Endometrial microvascular endothelial cells (primary cell): Measurements from ENCODE around the gene MIA. TPM values are rescaled to one million over a fixed set of nuclear protein-coding genes. Genes with fewer than 3 reads are reported as not detected.
"Not testable (repeated sequence)": the region's sequence is repeated elsewhere in the genome, so short reads cannot be mapped to it uniquely, and the experiment has no call there.

Experiments
- in situ Hi-C: cut with HindIII; loops from 2 replicates; pipeline ENCODE4 v1.10.0; 2017; ENCODE audit warnings: low sequenced_read_pairs, low pct_unique_long_range_greater_than_20kb; ENCODE audit errors: inconsistent ontology term
- total RNA-seq: library from RNA; depleted of rRNA; stranded (reverse); fragments of >200 nt; gene quantifications from one replicate; pipeline ENCODE4 v1.2.3, GENCODE V29; 2015; ENCODE audit errors: inconsistent ontology term

Gene MIA
- total RNA-seq, 1 donor from 2014 or later = not detected

DNA sequence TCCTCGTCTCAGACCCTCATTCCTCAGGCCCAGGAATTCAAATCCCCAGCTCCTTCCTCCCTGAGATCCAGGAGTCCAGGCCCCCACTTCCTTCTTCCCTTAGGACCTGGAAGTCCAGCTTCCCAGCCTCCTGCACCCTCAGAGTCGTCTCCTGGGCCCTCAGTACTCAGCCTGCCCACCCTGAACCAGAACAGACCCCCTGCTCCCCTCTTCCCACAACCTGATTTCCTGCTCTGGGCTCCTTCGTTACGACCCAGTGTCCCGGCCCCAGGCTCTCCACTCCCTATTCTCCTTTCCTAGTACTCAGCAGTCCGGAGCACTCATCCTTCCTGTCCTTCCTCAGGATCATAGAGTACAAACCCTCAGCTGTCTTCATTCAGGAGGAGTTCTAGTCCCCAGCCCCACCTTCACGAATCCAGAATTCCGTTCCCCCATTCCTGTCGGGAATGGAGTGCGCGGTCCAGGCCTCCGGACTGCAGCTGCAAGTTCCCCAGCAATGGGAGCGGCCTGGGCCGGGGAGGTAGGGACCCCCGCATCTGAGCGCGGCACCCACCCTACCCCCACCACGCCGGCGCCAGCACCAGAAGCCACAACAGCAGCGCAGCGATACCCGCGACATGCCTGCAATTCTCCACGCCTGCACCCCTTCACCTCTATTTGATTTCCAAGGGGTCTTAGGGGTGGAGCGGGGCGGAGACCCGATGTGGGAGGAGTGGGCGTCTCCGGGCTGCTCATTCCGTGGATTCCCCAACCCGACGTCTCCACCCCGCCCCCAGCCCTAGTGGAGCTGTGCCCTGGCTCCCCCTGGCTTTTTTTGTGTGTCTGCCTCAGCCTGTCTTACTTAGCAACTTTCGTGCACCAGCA lies 36.4 kb downstream of the MIA start:
- in situ Hi-C loops = no loop called here

DNA sequence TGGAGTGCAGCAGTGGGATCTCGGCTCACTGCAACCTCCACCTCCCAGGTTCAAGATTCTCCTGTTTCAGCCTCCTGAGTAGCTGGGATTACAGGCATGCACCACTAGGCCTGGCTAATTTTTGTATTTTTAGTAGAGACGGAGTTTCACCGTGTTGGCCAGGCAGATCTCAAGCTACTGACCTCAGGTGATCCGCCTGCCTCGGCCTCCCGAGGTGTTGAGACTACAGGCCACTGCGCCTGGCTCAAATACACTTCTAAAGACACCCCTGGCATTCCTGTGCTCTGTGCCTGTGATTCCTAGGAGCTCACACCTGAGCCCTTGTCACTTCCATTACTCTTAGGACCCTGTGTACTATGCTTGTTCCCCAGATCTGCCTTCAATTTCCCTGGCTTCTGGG lies 37.2 kb downstream of the MIA start:
- in situ Hi-C loops = not testable (repeated sequence)

- in situ Hi-C loops = no loop called here
Measured at GRCh38 chr19:40813182-40813581, 37.9 kb downstream of the MIA start.

- in situ Hi-C loops = no loop called here
Measured at GRCh38 chr19:40815223-40815622, 39.9 kb downstream of the MIA start.

DNA sequence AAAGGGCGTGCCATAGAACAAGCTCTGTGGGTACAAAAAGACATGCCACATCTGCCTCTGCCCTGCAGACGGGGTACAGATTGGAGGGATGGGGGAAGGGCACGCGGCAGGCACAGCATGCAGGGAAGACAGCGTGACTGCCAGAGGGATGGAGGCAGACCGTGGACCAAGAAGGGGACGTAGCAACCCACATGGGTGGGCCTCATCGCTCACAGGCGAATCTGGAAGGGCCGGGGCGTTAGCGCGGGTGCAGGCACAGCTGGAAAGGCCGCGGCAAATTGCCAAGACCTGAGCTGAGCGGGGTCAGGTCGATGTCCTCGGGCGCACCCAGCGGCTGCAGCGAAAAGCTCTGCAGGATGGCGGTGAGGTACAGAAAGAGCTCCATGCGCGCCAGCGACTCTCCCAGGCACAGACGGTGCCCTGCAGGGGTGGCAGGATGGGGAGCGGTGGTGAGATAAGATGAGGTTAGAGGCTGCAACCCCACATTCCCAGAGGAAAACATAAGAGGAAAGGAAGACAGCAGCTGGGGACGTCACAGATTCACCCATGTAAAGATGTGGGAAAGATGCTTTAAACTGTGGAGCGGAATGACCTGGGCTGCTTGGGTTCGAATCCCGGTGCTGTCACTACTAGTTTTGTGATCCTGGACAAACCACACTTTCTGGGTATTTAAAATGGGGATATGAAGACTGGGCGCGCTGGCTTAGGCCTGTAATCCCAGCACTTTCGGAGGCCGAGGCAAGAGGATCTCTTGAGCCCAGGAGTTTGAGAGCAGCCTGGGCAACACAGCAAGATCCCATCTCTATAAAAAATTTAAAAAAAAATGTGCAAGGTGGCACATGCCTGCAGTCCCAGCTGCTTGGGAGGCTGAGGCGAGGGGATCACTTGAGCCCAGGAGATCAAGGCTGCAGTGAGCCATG lies 43.4 kb downstream of the MIA start:
- in situ Hi-C loops = not testable (repeated sequence)

- in situ Hi-C loops = not testable (repeated sequence)
Measured at GRCh38 chr19:40819479-40820234, 44.3 kb downstream of the MIA start.

DNA sequence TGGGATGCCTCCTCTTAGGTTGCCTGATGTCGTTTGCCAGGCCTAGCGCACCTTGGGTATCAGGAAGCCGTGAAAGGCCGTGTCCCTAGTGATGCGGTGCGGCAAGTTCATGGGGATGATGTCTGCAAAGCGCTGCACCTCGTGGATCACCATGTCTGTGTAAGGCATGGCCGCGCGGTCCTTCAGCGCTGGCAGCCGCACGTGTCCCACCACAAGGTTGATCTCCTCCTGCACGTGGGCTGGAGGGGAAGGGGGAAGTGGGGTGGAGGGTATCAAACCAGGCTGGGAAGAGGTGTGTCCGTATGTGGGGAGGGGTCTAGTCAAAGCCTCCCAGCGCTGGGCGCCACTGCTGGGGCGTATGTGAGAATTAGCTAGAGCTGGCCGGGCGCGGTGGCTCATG lies 46.8 kb downstream of the MIA start:
- in situ Hi-C loops = no loop called here

DNA sequence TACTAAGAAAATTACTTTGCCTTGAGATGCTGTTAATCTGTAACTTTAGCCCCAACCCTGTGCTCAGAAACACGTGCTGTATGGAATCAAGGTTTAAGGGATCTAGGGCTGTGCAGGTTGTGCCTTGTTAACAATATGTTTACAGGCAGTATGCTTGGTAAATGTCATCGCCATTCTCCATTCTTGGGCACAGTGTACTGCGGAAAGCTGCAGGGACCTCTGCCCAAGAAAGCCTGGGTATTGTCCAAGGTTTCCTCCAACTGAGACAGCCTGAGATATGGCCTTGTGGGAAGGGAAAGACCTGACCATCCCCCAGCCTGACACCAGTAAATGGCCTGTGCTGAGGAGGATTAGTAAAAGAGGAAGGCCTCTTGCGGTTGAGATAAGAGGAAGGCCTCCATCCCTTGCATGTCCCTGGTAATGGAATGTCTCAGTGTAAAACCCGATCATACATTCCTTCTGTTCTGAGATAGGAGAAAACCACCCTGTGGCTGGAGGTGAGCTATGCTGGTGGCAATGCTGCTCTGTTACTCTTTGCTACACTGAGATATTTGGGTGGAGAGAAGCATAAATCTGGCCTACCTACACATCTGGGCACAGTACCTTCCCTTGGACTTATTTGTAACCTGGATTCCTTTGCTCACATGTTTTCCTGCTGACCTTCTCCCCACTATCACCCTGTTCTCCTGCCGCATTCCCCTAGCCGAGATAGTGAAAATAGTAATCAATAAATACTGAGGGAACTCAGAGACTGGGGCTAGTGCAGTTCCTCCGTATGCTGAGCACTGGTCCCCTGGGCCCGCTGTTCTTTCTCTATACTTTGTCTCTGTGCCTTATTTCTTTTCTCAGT lies 47.6 kb downstream of the MIA start:
- in situ Hi-C loops = not testable (repeated sequence)

- in situ Hi-C loops = not testable (repeated sequence)
Measured at GRCh38 chr19:40824916-40825315, 49.6 kb downstream of the MIA start.

- in situ Hi-C loops = not testable (repeated sequence)
Measured at GRCh38 chr19:40825460-40826095, 50.3 kb downstream of the MIA start.

GRCh38 chr19:40826312-40826698 lies 51.0 kb downstream of the MIA start:
- in situ Hi-C loops = not testable (repeated sequence)

GRCh38 chr19:40826699-40827385 lies 51.5 kb downstream of the MIA start:
- in situ Hi-C loops = not testable (repeated sequence)

Other genes starting within 250 kb of the MIA start
- 107 TPM for gene SHKBP1, start 198.6 kb upstream of the MIA start, total RNA-seq
- gene LTBP4, start 174.2 kb upstream of the MIA start, total RNA-seq = 11.6 TPM
- gene NUMBL, start 84.9 kb upstream of the MIA start, total RNA-seq = 33.1 TPM
- 26.2 TPM for gene COQ8B, start 58.6 kb upstream of the MIA start, total RNA-seq
- 20.5 TPM for gene ITPKC, start 58.4 kb upstream of the MIA start, total RNA-seq
- gene ACTMAP, start 25.0 kb upstream of the MIA start, total RNA-seq = 2.0 TPM
- 80.3 TPM for gene SNRPA, start 24.3 kb upstream of the MIA start, total RNA-seq
- gene RAB4B, start 2.7 kb downstream of the MIA start, total RNA-seq = 30.0 TPM
- gene EGLN2, start 23.7 kb downstream of the MIA start, total RNA-seq = 121 TPM
- not detected for gene CYP2A6, start 74.9 kb downstream of the MIA start, total RNA-seq
- gene CYP2A7, start 106.7 kb downstream of the MIA start, total RNA-seq = not detected
- gene CYP2B6, start 215.8 kb downstream of the MIA start, total RNA-seq = not detected